ENCODE measurements around the gene GPC6.
"Not testable (repeated sequence)": the region's sequence is repeated elsewhere in the genome, so short reads cannot be mapped to it uniquely, and the experiment has no call there.

The GPC6 gene

GRCh38 chr13:94342436-94343242 is 1116.0 kb downstream of the GPC6 start:
- no peak for DNase-seq

- no peak for DNase-seq
Measured at GRCh38 chr13:94343243-94343585, 1116.6 kb downstream of the GPC6 start.

GRCh38 chr13:94343687-94344086 is 1117.1 kb downstream of the GPC6 start:
- DNase-seq, result not testable (repeated sequence)

GRCh38 chr13:94344126-94344818 is 1117.7 kb downstream of the GPC6 start:
- no peak for DNase-seq

GRCh38 chr13:94345374-94346195 is 1119.0 kb downstream of the GPC6 start:
- DNase-seq, result no peak

DNA sequence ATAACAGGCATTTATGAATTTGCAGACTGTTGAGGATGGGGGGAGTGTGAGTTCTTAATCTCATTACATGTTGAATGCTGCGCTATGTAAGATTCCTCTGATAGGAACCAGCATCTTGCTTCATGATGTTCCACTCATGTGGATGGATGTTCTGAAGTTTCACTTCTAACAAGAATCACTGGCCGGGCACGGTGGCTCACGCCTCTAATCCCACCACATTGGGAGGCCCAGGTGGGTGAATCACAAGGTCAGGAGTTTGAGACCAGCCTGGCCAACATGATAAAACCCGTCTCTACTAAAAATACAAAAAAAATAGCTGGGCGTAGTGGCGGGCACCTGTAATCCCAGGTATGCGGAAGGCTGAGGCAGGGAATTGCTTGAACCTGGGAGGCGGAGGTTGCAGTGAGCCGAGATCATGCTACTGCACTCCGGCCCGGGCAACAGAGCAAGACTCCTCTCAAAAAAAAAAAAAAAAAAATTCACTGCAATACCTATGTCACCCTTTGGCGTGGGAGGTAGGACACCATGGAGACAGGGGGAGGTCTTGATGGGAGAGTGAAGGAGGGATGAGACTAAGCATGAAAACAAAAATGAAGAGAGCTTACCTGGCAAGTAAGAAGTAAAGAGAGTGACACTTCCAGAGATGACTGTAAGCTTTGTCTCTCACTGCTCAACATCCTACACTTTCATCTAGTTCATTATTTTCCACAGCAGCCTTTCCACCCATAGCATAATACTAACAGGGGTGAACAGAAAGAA is 1119.8 kb downstream of the GPC6 start:
- no peak for DNase-seq

- no peak for DNase-seq
Measured at GRCh38 chr13:94351292-94351990, 1124.8 kb downstream of the GPC6 start.

DNA sequence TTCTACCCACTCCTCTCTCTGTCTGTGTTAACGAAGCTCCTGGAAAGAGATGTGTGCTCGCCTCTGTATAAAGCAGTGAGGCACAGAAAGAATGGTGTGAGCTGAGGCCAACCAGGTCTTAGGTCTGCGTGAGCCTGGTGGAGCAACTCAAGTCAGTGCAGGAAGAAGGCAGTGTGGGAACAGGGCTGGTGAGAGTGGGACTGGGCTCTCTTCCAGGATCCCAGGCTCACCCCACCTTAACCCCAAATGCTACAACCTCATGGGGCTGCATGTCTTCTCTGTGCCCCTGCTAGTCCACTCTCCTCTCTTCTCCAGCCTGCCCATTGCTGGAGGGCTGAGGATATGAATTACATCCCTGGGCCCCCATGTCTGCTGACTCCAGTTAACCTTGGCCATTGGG is 1125.5 kb downstream of the GPC6 start:
- DNase-seq, result no peak

DNA sequence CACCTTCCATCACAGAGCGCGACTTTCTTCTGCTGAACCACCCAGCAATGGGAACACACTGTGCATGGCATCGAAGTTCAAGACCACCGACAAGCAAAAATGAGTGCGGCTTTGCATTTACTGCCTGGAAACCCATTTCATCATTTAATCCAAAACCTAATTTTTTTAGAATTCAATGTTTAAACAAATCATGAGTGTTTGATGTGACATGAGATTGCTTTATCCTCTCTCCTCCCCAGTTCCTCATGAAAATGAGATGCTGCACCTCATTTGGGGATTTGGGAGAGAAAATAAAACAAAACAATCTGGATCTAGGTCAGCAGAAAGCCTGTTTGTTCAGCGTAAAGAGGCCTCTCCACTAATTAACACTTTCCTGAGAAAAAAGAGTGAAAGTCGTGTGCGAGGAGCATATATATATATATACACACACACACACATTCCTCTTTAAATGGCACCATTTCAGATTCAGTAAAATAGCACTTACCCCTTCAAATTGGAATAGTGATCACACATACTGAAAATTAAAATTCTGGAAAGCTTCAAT is 1126.6 kb downstream of the GPC6 start:
- DNase-seq, result no peak

GRCh38 chr13:94359875-94360274 is 1133.3 kb downstream of the GPC6 start:
- DNase-seq, result no peak

- DNase-seq, result peak; percentile 34
Measured at GRCh38 chr13:94362411-94362909, 1135.9 kb downstream of the GPC6 start.

DNA sequence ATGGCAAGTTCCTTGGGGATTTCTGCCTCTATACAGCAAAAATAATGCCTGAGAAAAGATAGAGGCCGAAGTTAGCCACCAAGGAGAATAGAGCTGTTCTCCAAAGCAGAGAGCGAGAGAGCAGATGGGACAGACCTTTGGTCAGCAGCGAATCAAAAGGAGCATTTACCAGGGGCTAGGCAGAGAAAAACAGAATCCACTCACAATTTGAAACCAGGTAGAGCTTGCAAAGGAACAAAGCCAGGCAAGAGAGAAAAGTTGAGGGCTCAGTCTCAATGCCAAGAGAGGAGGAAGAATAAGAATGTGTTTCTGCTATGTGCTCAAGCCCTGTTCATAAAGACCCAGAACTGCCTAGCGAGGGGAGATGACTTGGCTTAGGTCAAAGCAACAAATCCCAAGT is 1140.1 kb downstream of the GPC6 start:
- DNase-seq, result no peak

GRCh38 chr13:94369972-94370436 is 1143.4 kb downstream of the GPC6 start:
- no peak for DNase-seq

DNA sequence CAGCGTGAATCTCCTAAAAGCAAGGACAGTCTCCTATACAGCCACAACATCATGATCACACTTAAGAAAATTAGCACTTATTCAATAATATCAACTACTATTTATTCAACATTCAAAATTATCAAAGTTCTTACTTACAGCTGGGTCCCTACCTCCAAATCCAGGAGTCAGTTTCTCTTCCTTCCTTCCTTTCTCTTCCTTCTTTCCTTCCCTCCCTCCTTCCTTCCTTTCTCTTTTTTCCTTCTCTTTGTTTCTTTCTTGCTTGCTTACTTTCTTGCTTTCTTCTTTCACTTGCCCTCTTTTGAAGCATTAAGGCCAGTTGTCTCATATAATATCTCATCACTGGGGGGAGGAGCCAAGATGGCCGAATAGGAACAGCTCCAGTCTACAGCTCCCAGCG is 1145.2 kb downstream of the GPC6 start:
- DNase-seq, result no peak

DNA sequence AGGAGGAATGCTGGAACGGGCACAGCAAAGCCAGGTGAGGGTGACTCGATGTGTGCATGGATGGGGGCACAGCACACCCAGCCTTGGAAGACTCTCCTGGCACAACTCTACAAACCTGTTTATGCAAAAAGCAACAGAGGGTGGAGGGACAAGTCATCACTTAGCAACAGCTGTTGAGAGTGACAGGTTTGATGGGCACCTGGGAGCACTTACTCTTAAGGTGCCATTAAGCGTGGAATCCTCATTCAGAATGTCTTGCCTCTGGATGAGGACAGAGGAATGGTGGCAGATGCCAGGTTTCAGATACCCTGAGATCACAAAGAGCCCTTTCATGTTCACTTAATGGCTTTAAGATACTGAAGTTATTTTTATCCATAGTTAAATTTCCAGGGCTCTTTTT is 1155.9 kb downstream of the GPC6 start:
- DNase-seq, result no peak

DNA sequence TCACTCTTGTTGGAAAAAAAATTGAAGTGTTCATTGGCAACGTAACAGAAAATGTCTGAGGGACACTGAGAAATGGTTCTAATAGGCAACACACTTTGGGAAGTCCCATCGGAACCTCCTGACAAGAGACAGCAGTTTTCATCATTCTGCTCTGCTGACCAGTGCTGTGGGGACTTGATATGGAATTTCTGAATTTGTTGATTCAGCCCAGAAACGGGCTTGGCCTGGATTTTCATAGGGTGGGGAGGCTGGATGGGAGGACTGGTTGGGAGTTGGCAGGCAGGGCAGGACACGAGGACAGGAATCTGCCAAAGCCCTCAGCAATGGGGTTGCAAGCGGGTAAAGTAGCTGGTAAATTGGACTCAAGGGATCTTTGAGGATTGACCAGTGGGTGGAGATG is 1156.4 kb downstream of the GPC6 start:
- DNase-seq, result no peak

DNA sequence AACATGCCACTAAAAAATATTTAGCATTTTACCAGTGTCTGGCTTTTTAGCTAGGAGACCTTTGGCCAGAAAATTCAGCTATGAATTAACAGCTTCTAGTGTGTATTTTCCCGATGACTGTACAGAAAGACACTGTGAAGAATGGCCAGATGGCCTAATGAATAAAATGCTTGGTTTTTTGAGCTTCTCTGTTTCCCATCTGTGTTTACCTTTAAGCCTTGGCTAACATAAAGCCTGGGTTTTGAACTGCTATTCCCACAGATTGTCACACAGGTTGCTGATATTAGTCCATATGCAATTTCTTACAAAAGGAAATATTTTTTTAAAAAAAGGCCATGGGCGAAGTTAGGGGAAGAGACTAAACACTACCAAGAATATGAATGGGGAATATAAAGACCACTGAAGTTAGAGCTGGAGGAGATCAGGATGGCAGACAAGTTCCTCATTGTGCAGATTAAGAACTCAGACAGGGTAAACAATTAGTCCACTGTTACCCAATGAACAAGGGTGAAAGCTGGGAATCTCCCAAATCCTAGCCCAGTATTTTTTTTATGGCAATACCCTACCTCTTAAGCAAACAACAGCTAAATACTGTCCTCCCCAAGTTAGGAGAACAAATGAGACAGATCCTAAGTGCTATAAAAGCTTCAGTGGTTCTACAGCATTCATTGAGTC is 1157.8 kb downstream of the GPC6 start:
- no peak for DNase-seq

DNA sequence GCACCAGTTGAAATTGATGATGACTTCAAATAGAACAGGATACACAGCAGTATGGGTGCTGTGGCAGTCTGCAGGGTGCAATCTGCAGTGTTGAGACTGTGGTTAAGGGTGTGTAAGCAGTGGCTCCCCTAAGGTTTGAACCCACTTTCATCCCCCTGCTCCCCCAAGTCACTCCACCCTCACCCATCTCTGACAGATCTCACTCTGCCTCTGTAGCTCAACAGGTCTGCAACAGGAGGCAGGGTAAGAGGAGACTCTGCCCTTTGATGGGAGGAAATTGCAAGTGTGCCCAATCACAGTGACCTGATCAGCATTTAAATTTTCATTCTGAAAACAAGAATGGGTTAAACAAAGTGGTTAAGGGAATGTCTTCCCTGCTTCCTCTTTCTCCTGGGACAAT is 1160.4 kb downstream of the GPC6 start:
- no peak for DNase-seq

GRCh38 chr13:94389604-94390351 is 1163.2 kb downstream of the GPC6 start:
- DNase-seq, result no peak

DNA sequence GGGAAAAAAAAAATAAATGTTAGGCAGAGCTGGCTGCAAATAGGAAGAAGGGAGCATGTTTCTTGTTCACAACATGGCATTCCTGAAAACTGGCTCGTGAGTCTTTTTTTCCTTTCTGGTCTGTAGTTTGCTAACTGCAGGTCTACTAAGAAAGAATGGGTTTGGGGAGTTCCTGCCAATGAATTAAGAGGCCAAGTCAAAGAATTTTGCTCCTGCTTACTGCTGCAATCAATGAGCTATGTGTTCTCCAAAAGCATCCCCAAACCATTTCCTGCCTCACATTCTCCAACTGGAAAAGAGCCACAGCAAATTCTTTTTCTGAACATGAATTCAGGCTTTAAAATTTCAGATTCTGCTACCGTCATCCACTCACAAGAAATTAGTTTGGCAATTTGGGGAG is 1164.3 kb downstream of the GPC6 start:
- no peak for DNase-seq
